ENCODE results near the gene CGN.
"Not testable (repeated sequence)": the region's sequence is repeated elsewhere in the genome, so short reads cannot be mapped to it uniquely, and the experiment has no call there.

Gene CGN

DNA sequence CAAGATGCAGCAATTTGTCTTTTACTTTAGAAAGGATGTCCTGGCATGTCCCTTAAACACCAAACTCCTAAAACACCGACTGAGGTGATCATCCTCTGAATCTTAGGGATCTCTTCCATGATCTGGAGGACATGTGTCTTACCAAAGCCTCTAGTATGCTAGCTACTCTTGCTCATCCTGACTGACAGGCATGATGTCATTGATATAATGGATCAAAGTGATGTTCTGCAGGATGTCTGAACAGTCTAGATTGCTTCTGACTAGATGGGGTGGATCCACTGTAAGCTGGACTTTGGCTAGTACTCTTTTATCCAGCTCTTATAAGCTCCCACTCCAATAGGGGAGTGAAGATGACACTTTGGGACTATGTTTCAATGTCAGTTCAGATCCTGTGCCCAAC is 11.3 kb upstream of the CGN start:
- no peak for DNase-seq

DNA sequence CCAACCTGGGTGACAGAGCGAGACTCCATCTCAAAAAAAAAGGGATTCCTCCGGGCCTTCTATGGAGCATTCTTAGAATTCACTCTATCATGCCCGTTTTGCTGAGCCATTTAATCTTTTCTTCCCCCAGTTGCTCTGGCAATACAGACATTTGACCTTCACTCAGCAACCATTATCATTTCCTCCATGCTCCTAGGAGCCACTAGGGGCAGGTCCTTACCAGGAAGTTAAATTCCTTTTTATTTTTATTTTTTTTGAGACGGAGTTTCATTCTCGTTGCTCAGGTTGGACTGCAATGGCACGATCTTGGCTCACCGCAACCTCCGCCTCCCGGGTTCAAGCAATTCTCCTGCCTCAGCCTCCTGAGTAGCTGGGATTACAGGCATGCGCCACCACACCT is 9.7 kb upstream of the CGN start:
- DNase-seq, result no peak

DNA sequence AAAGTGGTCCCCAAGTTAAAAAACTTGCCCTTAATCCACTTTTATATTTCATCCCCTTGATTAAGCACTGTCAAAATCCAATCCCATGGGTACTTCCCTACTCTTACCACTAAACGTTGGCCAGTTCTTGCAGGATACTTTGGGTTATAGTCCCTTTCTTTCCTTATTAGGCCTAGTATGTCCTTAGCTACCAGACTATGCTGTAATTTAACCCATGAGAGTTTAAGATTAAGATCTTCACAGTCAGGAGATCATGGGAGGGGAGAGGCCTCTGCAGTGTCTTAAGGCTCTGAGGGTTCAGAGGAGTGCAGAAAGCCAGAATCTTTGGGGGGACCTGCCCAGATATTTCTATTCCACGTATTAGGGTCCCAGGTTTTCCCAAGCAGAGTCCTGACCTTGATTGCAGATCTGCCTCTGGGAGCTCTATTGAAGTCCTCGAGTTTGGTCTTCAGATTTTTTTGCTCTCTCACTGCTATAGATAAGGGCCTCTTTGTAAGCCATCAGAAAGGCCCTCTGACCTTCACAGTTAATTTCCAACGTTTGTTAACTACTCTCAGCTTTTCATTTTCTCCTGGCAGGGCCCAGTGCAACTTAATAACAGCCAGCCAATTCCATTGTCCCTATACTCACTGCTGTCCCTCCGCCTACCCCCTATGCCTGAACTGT is 9.0 kb upstream of the CGN start:
- no peak for DNase-seq

DNA sequence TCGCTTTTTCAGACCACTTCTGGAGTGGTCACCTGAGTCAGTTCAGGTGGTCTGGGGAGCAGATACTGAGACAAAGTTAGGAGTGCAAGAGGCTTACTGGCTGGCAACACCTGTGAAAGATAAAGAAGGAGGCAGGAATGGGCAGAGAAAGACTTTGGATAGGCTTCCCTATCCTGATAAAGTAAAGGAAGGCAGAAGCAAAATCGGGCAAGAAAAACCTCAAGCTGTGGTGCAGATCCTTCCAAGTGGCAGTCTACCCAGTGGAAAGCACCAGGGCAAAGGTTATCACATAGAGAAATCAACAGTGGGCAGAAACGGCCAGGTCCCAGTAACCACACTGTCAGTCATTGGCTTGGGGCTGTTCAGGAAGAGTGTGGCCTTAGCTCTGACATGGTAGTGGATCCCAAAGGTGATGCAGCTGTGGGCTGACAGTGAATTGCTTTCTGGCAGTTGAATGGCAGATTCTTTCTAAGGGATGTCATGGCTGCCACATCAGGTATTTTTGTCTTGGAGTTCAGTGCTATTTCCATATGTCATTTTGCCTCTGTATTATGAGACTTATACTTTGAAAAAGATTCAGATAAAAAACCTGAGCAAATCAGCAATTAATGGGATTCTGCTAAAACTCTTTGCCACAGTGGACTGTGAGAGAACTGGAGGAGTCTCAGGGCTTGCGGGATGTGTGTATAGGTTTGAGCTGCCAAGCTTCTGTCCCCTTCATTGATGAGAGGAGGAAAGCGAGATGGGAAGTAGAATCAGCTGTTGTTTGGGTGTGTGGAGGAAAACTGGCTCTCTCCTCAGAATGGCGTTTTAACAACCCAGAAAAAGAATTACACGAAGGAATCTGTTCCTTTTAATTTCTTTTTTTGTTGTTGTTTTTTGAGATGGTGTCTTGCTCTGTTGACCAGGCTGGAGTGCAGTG is 8.1 kb upstream of the CGN start:
- DNase-seq, result peak in 1 of 5 experiments; percentile 62

- no peak for DNase-seq
Observed at GRCh38 chr1:151504252-151504651, 6.9 kb upstream of the CGN start.

DNA sequence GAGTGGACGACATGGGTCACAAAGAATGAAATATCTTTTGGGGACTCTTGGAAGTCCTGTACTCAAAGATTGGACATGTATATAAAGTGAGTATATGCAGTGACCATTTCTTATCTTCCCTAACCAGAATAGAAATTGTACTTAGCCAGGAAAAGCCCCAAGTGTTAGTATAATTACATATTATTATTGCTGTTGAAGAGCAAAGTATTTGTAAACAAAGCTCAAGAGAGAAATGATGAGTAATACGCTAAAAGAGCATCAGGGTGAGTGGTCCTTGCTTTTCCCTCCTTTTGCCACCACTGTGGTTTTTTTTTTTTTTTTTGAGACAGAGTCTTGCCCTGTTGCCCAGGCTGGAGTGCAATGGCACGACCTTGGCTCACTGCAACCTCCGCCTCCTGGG is 6.4 kb upstream of the CGN start:
- DNase-seq, result no peak

DNA sequence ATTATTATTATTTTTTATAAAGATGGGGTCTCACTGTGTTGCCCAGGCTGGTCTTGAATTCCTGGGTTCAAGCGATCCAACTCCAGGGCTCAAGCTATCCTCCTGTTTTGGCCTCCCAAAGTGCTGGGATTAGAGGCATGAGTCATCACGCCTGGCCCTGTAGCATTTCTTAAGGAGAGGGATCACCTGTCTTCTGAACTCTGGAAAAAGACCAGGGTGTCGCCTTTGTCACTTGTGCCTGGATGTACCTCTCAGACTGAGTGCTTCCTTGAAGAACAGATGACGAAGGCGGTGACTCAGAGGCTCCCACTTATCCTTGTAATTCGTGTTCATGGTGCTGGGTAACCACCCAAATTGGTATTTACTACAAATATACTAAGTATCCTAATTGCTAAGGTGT is 2.4 kb upstream of the CGN start:
- DNase-seq, result no peak

GRCh38 chr1:151509350-151510019 is 1.7 kb upstream of the CGN start:
- no peak for DNase-seq

DNA sequence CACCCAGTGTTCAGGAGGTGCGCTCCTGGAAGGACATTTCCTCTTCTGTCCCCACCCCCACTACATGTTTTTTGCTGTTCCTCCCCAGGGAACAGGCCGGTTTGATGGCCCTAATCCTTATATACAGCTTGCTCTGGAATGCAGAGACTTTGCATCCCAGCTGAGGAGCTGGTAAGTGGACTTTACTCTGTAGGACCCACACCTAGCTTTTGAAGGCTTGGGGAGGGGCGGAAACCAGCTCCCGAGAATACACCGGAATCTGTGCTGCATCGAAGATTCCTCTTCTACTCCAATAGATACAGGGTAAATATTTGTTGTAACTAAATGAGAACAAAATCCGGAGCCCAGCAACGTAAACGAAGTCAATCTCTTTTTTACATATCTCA is 1.2 kb upstream of the CGN start:
- DNase-seq, result no peak

DNA sequence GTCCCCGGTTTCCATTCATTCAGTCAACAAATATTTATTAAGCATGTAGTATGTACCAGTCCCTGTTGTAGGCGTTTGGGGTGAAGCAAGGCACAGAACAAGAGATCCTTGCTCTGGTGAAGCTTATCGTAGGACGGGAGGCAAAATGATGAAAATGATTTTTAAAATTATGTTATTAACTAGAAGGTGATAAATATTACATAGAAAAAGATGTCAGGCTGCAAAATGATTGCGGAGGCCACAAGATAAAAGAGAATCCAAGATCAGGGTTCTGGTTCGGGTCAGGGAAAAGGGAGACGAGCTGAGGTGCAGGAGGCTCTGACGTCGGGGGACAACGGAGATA is 602 bp upstream of the CGN start:
- no peak for DNase-seq

GRCh38 chr1:151511636-151512215 is 539 bp downstream of the CGN start:
- peak; percentile 2 to 26 (median 9) for DNase-seq

- DNase-seq, result no peak
Observed at GRCh38 chr1:151512326-151512725, 1.1 kb downstream of the CGN start.

GRCh38 chr1:151512801-151513625 is 1.8 kb downstream of the CGN start:
- no peak for DNase-seq

GRCh38 chr1:151513626-151514121 is 2.5 kb downstream of the CGN start:
- DNase-seq, result no peak

GRCh38 chr1:151514366-151514765 is 3.2 kb downstream of the CGN start:
- no peak for DNase-seq

DNA sequence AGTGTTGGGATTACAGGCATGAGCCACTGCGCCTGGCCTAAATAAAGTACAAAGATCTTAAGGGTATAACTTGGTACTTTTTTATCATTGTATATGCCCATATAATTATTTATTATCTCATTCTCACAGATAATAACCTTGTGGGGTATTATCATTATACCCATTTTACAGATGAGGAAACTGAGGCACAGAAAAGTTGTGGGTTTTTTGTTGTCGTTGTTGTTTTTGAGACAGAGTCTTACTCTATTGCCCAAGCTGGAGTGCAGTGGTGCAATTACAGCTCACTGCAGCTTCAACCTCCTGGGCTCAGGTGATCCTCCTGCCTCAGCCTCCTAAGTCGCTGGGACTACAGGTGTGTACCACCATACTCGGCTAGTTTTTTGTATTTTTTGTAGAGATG is 4.1 kb downstream of the CGN start:
- no peak for DNase-seq

DNA sequence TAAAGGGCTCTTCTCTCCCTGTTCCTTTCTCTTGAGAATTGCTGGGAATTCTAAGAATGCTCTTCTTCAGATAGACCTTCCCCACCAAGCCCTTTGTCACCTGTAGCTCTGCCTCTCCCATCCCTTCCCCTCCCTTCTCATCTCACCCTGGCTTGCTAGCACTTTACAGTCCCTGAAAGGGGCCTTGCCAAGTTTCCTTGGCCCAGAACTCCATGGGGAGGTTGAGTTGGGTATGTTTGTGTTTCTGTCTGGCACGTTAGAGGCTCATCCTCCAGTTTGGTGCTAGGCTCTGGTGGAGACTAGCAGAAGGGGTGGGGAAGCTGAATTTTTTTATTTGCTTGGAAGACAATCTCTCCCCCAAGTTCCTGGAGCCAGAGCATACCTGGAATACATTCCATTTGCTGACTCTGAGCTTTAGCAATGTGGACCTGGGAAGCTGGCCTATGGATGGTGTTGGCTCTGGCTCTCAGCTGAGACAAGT is 4.9 kb downstream of the CGN start:
- DNase-seq, result no peak

GRCh38 chr1:151518431-151518830 is 7.2 kb downstream of the CGN start:
- DNase-seq, result no peak

DNA sequence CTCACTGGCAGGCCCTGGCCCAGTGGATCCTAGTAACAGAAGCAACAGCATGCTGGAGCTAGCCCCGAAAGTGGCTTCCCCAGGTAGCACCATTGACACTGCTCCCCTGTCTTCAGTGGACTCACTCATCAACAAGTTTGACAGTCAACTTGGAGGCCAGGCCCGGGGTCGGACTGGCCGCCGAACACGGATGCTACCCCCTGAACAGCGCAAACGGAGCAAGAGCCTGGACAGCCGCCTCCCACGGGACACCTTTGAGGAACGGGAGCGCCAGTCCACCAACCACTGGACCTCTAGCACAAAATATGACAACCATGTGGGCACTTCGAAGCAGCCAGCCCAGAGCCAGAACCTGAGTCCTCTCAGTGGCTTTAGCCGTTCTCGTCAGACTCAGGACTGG is 7.7 kb downstream of the CGN start:
- DNase-seq, result no peak

DNA sequence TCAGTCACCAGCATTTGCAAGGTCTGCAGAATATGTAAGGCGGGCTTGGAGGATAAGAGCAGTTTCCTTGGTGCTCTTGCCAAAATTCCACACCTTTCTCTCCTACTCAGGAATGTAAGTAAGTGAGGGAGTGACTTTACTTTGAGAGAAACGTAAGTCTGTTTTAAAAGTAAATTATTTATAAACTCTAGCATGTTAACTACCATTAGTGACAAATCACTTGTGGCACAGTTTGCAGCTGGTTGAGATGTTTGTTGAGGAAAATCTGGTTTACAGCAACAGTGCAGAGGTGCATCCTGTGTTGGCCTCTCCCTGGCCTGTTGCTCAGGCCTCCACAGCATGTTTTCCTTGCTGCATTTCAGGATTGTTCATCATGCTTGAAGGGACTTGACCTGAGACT is 8.5 kb downstream of the CGN start:
- no peak for DNase-seq

GRCh38 chr1:151520359-151520758 is 9.2 kb downstream of the CGN start:
- DNase-seq, result no peak

GRCh38 chr1:151522427-151522826 is 11.2 kb downstream of the CGN start:
- not testable (repeated sequence) for DNase-seq
